ES-I3 (cell line): Measurements from ENCODE around the gene COQ10A.

Experiments used
- H3K36me3 ChIP-seq: 2 replicates; pipeline ENCODE4 v1.6.1; 2013; ENCODE audit warnings: mild to moderate bottlenecking, low read length, control low read depth, moderate library complexity; ENCODE audit not compliant: insufficient read depth
- H3K4me1 ChIP-seq: 2 replicates; pipeline ENCODE4 v1.6.1; 2013; ENCODE audit warnings: mild to moderate bottlenecking, control low read depth, low read length; ENCODE audit not compliant: insufficient read depth
- H3K9ac ChIP-seq: 2 replicates; pipeline ENCODE4 v1.6.1; 2013; ENCODE audit warnings: low read depth, mild to moderate bottlenecking, low read length, moderate library complexity
- H3K9me3 ChIP-seq: 2 replicates; pipeline ENCODE4 v1.6.1; 2013; ENCODE audit warnings: mild to moderate bottlenecking, low read length, moderate library complexity; ENCODE audit not compliant: control insufficient read depth, insufficient read depth

COQ10A gene

GRCh38 chr12:56300644-56301464 is 34.1 kb downstream of the COQ10A start:
- H3K36me3 ChIP-seq, result peaks cover 16% of the 10 kb centered on the region
- peaks cover 5% of the 10 kb centered on the region for H3K4me1 ChIP-seq
- no peaks in the 10 kb centered on the region for H3K9me3 ChIP-seq

GRCh38 chr12:56304276-56304675 is 37.5 kb downstream of the COQ10A start:
- peaks cover 11% of the 10 kb centered on the region for H3K36me3 ChIP-seq
- peaks cover 5% of the 10 kb centered on the region for H3K4me1 ChIP-seq
- no peak overlapping the region for H3K9ac ChIP-seq
- no peaks in the 10 kb centered on the region for H3K9me3 ChIP-seq

More at GRCh38 chr12:56300644-56301464, 34.1 kb downstream of the COQ10A start:
- H3K9ac ChIP-seq, result peak overlapping the region; percentile 95

GRCh38 chr12:56304872-56305590 is 38.3 kb downstream of the COQ10A start:
- Histone ChIP-seq H3K9me3 (no peaks in the 10 kb centered on the region), H3K36me3 (peaks cover 16% of the 10 kb centered on the region), H3K4me1 (peaks cover 5% of the 10 kb centered on the region), H3K9ac (no peak overlapping the region)

GRCh38 chr12:56307221-56307965 is 40.7 kb downstream of the COQ10A start:
- no peaks in the 10 kb centered on the region for H3K4me1 ChIP-seq
- H3K9ac ChIP-seq, result no peak overlapping the region
- H3K9me3 ChIP-seq, result no peaks in the 10 kb centered on the region
- H3K36me3 ChIP-seq, result peaks cover 29% of the 10 kb centered on the region

- H3K36me3 ChIP-seq, result peaks cover 29% of the 10 kb centered on the region
- H3K9me3 ChIP-seq, result no peaks in the 10 kb centered on the region
- H3K4me1 ChIP-seq, result no peaks in the 10 kb centered on the region
- no peak overlapping the region for H3K9ac ChIP-seq
These were observed 42.0 kb downstream of the COQ10A start for GRCh38 chr12:56308714-56309113.

- Histone ChIP-seq H3K9ac (no peak overlapping the region), H3K9me3 (no peaks in the 10 kb centered on the region), H3K36me3 (peaks cover 31% of the 10 kb centered on the region), H3K4me1 (peaks cover 5% of the 10 kb centered on the region; the same call in 1 of the 2 replicates)
These were observed 44.3 kb downstream of the COQ10A start for GRCh38 chr12:56311003-56311402.

GRCh38 chr12:56315249-56315621 is 48.5 kb downstream of the COQ10A start:
- Histone ChIP-seq H3K9ac (peak overlapping the region; percentile 88), H3K9me3 (no peaks in the 10 kb centered on the region), H3K4me1 (peaks cover 5% of the 10 kb centered on the region; the same call in 1 of the 2 replicates), H3K36me3 (peaks cover 23% of the 10 kb centered on the region; the same call in 1 of the 2 replicates)

GRCh38 chr12:56315622-56316473 is 49.1 kb downstream of the COQ10A start, which contains the start of gene CNPY2:
CNPY2 (minus strand) TSS chr12:56315988; CDS start chr12:56315217, 771 bp downstream.
- Histone ChIP-seq H3K9ac (peak within 1 kb of the TSS; percentile 88), H3K36me3 (peaks cover 17% of the 10 kb centered on the region; the same call in 1 of the 2 replicates), H3K9me3 (no peaks in the 10 kb centered on the region), H3K4me1 (peaks cover 5% of the 10 kb centered on the region; the same call in 1 of the 2 replicates)

- Histone ChIP-seq H3K36me3 (peaks cover 12% of the 10 kb centered on the region; the same call in 1 of the 2 replicates), H3K4me1 (peaks cover 5% of the 10 kb centered on the region; the same call in 1 of the 2 replicates), H3K9me3 (no peaks in the 10 kb centered on the region), H3K9ac (no peak overlapping the region)
These were observed 50.9 kb downstream of the COQ10A start for GRCh38 chr12:56317675-56318074.
